IMR-90 (cell line): Measurements from ENCODE around the gene BLOC1S4. TPM values are rescaled to one million over a fixed set of nuclear protein-coding genes. Genes with fewer than 3 reads are reported as not detected.

Experiments used
- ATAC-seq: fragments of 200-7000 bp; cut with Tn5 transposase; 2 replicates; pipeline ENCODE4 v1.9.1; 2020; ENCODE audit warnings: low read depth, mild to moderate bottlenecking, moderate library complexity
- BruUV-seq: library from RNA; stranded (reverse); fragments of 400-500 nt; replicated peaks from 2 replicates; lab custom pipeline; 2021; lab: Mats Ljungman, UMichigan
- CTCF ChIA-PET: fragments of 300-600 bp; formaldehyde crosslinking; extraction: SDS; loops from one replicate; lab custom pipeline; 2021; ENCODE audit warnings: antibody characterized with exemption; lab: Yijun Ruan, JAX
- POLR2A ChIA-PET: fragments of 300-600 bp; sonication (Branson Sonifier 250); formaldehyde crosslinking; loops from one replicate; lab custom pipeline; 2022; ENCODE audit warnings: antibody characterized with exemption; ENCODE audit not compliant: unreplicated experiment; lab: Charles Lee
- DNase-seq: peaks from one replicate; pipeline ENCODE4 v3.0.0; 2013
- H2AFZ ChIP-seq: replicated peaks from 2 replicates; pipeline ENCODE3; 2013; ENCODE audit warnings: low read length, mild to moderate bottlenecking; ENCODE audit not compliant: poor library complexity
- H2AK5ac ChIP-seq: 2 replicates; pipeline ENCODE4 v1.6.1; 2013; ENCODE audit warnings: low read depth, low read length, inconsistent platforms
- H2AK9ac ChIP-seq: replicated peaks from 2 replicates; pipeline ENCODE3; 2013; ENCODE audit warnings: mild to moderate bottlenecking, low read depth, low read length, moderate library complexity; ENCODE audit not compliant: poor library complexity
- H2BK120ac ChIP-seq: 2 replicates; pipeline ENCODE4 v1.6.1; 2013; ENCODE audit warnings: low read depth, low read length, inconsistent platforms
- H2BK15ac ChIP-seq: 3 replicates; pipeline ENCODE4 v1.6.1; 2013; ENCODE audit warnings: low read depth, low read length, inconsistent platforms
- H2BK20ac ChIP-seq: 2 replicates; pipeline ENCODE4 v1.6.1; 2013; ENCODE audit warnings: low read depth, mild to moderate bottlenecking, inconsistent platforms, low read length, moderate library complexity
- H2BK5ac ChIP-seq: 2 replicates; pipeline ENCODE4 v1.6.1; 2013; ENCODE audit warnings: mild to moderate bottlenecking, low read depth, low read length, inconsistent platforms; ENCODE audit not compliant: poor library complexity, severe bottlenecking
- H3K14ac ChIP-seq: replicated peaks from 2 replicates; pipeline ENCODE4 v1.6.1; 2013; ENCODE audit warnings: low read depth, low read length, inconsistent platforms
- H3K18ac ChIP-seq: 2 replicates; pipeline ENCODE4 v1.6.1; 2013; ENCODE audit warnings: low read depth, low read length, control low read depth
- H3K23ac ChIP-seq: 2 replicates; pipeline ENCODE4 v1.6.1; 2013; ENCODE audit warnings: low read depth, low read length, inconsistent platforms
- H3K27ac ChIP-seq: 2 replicates; pipeline ENCODE4 v1.5.1; 2013; ENCODE audit warnings: mild to moderate bottlenecking, control low read depth, low read length; ENCODE audit not compliant: insufficient read depth
- H3K27me3 ChIP-seq: 2 replicates; pipeline ENCODE4 v1.6.1; 2013; ENCODE audit warnings: low read length; ENCODE audit not compliant: control insufficient read depth, insufficient read depth
- H3K36me3 ChIP-seq: 2 replicates; pipeline ENCODE4 v1.6.1; 2013; ENCODE audit warnings: low read length, mixed read lengths; ENCODE audit not compliant: control insufficient read depth, insufficient read depth
- H3K4ac ChIP-seq: 2 replicates; pipeline ENCODE4 v1.6.1; 2013; ENCODE audit warnings: low read depth, low read length, inconsistent platforms
- H3K4me1 ChIP-seq: 2 replicates; pipeline ENCODE4 v1.6.1; 2013; ENCODE audit warnings: low read length, mixed read lengths; ENCODE audit not compliant: control insufficient read depth, insufficient read depth
- H3K4me2 ChIP-seq: 2 replicates; pipeline ENCODE4 v1.6.1; 2013; ENCODE audit warnings: low read depth, mild to moderate bottlenecking, control low read depth, low read length, moderate library complexity
- H3K4me3 ChIP-seq: 2 replicates; pipeline ENCODE4 v1.5.1; 2013; ENCODE audit warnings: low read depth, mild to moderate bottlenecking, control low read depth, low read length, moderate library complexity; ENCODE audit not compliant: insufficient read depth
- H3K56ac ChIP-seq: 2 replicates; pipeline ENCODE4 v1.6.1; 2013; ENCODE audit warnings: low read length, inconsistent platforms; ENCODE audit not compliant: insufficient read depth; ENCODE audit errors: extremely low read depth
- H3K79me1 ChIP-seq, 2 experiments: 2 replicates each; pipeline ENCODE4 v1.6.1; 2013; ENCODE audit warnings: low read length in 2 of 2, inconsistent platforms in 1 of 2, low read depth in 1 of 2
- H3K9ac ChIP-seq: 2 replicates; pipeline ENCODE4 v1.6.1; 2013; ENCODE audit warnings: low read depth, low read length, control low read depth
- H3K9me1 ChIP-seq: 2 replicates; pipeline ENCODE4 v1.6.1; 2013; ENCODE audit warnings: low read length, inconsistent platforms; ENCODE audit not compliant: insufficient read depth
- H3K9me3 ChIP-seq: 2 replicates; pipeline ENCODE4 v1.6.1; 2013; ENCODE audit warnings: low read length; ENCODE audit not compliant: control insufficient read depth, insufficient read depth
- H4K20me1 ChIP-seq: 2 replicates; pipeline ENCODE4 v1.6.1; 2013; ENCODE audit warnings: low read length, inconsistent platforms; ENCODE audit not compliant: insufficient read depth
- H4K5ac ChIP-seq: 2 replicates; pipeline ENCODE4 v1.6.1; 2013; ENCODE audit warnings: mild to moderate bottlenecking, low read depth, low read length, control low read depth
- H4K8ac ChIP-seq, 2 experiments: 2 replicates each; pipeline ENCODE4 v1.6.1; 2013; ENCODE audit warnings: low read depth in 2 of 2, low read length in 2 of 2, control low read depth in 1 of 2, inconsistent platforms in 1 of 2
- H4K91ac ChIP-seq: 2 replicates; pipeline ENCODE4 v1.6.1; 2013; ENCODE audit warnings: low read depth, low read length, inconsistent platforms; ENCODE audit not compliant: insufficient read depth
- BHLHE40 ChIP-seq: fragments of 150-350 bp; IDR thresholded peaks from 2 replicates; pipeline ENCODE4 v1.6.1; 2016; ENCODE audit warnings: mild to moderate bottlenecking, low read depth, low read length
- CEBPB ChIP-seq: IDR thresholded peaks from 2 replicates; pipeline ENCODE4 v1.6.1; 2012; ENCODE audit warnings: low read depth, low read length, improper control_type of control experiment
- CHD1 ChIP-seq: IDR thresholded peaks from 2 replicates; pipeline ENCODE4 v1.6.1; 2012; ENCODE audit warnings: low read depth, low read length, improper control_type of control experiment
- CTCF ChIP-seq: conservative IDR thresholded peaks from 2 replicates; pipeline ENCODE4 v1.5.1; 2012; ENCODE audit warnings: mild to moderate bottlenecking, low read depth, low read length, improper control_type of control experiment
- FOS ChIP-seq: fragments of 150-350 bp; IDR thresholded peaks from 2 replicates; pipeline ENCODE4 v1.6.1; 2016; ENCODE audit warnings: low read depth, low read length
- MAFK ChIP-seq: IDR thresholded peaks from 2 replicates; pipeline ENCODE4 v1.6.1; 2012; ENCODE audit warnings: low read depth, low read length, improper control_type of control experiment
- MAZ ChIP-seq: IDR thresholded peaks from 2 replicates; pipeline ENCODE4 v1.6.1; 2012; ENCODE audit warnings: low read depth, mild to moderate bottlenecking, low read length, improper control_type of control experiment, moderate library complexity, borderline replicate concordance
- NFE2L2 ChIP-seq: fragments of 150-350 bp; IDR thresholded peaks from 2 replicates; pipeline ENCODE4 v1.6.1; 2016; ENCODE audit warnings: low read depth, mild to moderate bottlenecking, low read length
- RAD21 ChIP-seq: IDR thresholded peaks from 2 replicates; pipeline ENCODE4 v1.6.1; 2012; ENCODE audit warnings: low read length, improper control_type of control experiment
- RFX5 ChIP-seq: IDR thresholded peaks from 2 replicates; pipeline ENCODE4 v1.8.0; 2012; ENCODE audit warnings: low read depth, mild to moderate bottlenecking, low read length, moderate library complexity
- SMC3 ChIP-seq: fragments of 150-350 bp; IDR thresholded peaks from 2 replicates; pipeline ENCODE4 v1.6.1; 2016; ENCODE audit warnings: low read depth, mild to moderate bottlenecking, antibody characterized with exemption, low read length, moderate library complexity
- WGBS, 2 experiments: methylation state at CpG; one replicate each; pipeline versions ENCODE4 v1.1.5 to v1.1.7; 2013; ENCODE audit warnings: missing lambda C conversion rate in 2 of 2; ENCODE audit not compliant: insufficient read length in 1 of 2; ENCODE audit errors: extremely low coverage in 2 of 2; 5-methylcytosine and 5-hydroxymethylcytosine counted together
- dilution Hi-C: fragments of 300-500 bp; cut with HindIII; formaldehyde crosslinking; loops from one replicate; pipeline ENCODE4 v1.14.3; 2018; ENCODE audit warnings: low sequenced_read_pairs; ENCODE audit not compliant: unreplicated experiment
- in situ Hi-C: fragments of 300-500 bp; cut with MboI; formaldehyde crosslinking; loops from 3 replicates; pipeline ENCODE4 v1.14.3; 2019; ENCODE audit warnings: low sequenced_read_pairs, inconsistent platforms, mixed read lengths
- intact Hi-C: fragments of 100-400 bp; cut with micrococcal nuclease; formaldehyde crosslinking; loops from 2 replicates; pipeline ENCODE4 v1.10.0; 2022
- polyA plus RNA-seq, 3 experiments: library from polyadenylated mRNA; depleted of rRNA; stranded (reverse); fragments of >200 nt; gene quantifications; 2 replicates each; pipeline ENCODE4 v1.2.3, GENCODE V29; 2012; ENCODE audit warnings: low replicate concordance in 1 of 3
- total RNA-seq: library from RNA; depleted of rRNA; stranded (reverse); fragments of >200 nt; gene quantifications from 2 replicates; pipeline ENCODE4 v1.2.3, GENCODE V29; 2012

The BLOC1S4 gene
- total and polyA plus RNA-seq, 2 of the 4 experiments (the other 2 are of a cell fraction) = 8.8 to 22.1 TPM

GRCh38 chr4:6749340-6750171 lies 33.6 kb downstream of the BLOC1S4 start:
- CTCF ChIA-PET = no interaction called here
- H2BK120ac ChIP-seq = peak overlapping the region; percentile 40
- DNase-seq = peak; percentile 33
- no peak overlapping the region for H3K23ac ChIP-seq
- TF ChIP-seq CHD1 (no peak), NFE2L2 (no peak), RFX5 (no peak), FOS (no peak), RAD21 (no peak), SMC3 (no peak), CEBPB (no peak), BHLHE40 (no peak), MAFK (no peak), MAZ (no peak), CTCF (no peak)
- no peak overlapping the region for H4K91ac ChIP-seq
- no TSS peak for BruUV-seq
- no peak overlapping the region for H3K4me3 ChIP-seq
- H3K4me1 ChIP-seq = peaks cover 8% of the 10 kb centered on the region
- H3K27me3 ChIP-seq = no peaks in the 10 kb centered on the region
- no peak overlapping the region for H2BK5ac ChIP-seq
- H3K4me2 ChIP-seq = no peak overlapping the region; the same call in 1 of the 2 replicates
- peak overlapping the region; percentile 60 for H2AK9ac ChIP-seq
- 0 out of 2 replicates have a peak overlapping the region, but pooled peaks have one; percentile 29 for H3K4ac ChIP-seq
- WGBS, 2 experiments = 41% methylated on average over 18 of the region's 25 CpGs; no CpG with 5 or more reads in 1 of the 2 experiments
- H3K56ac ChIP-seq = no peak overlapping the region
- H3K27ac ChIP-seq = no peak overlapping the region
- dilution Hi-C loops = no loop called here
- no peak overlapping the region for H3K9ac ChIP-seq
- H3K9me1 ChIP-seq = no peaks in the 10 kb centered on the region; the same call in 1 of the 2 replicates
- peak overlapping the region in 1 of 2 experiments; percentile 81; a peak in 2 of 4 replicates for H4K8ac ChIP-seq
- peak; percentile 80 for ATAC-seq
- no peaks in the 10 kb centered on the region for H3K79me1 ChIP-seq
- H2AK5ac ChIP-seq = peak overlapping the region; percentile 68
- H4K5ac ChIP-seq = peak overlapping the region; percentile 21
- H2BK20ac ChIP-seq = no peak overlapping the region
- no peak overlapping the region for H3K18ac ChIP-seq
- H3K9me3 ChIP-seq = no peaks in the 10 kb centered on the region
- H3K36me3 ChIP-seq = no peaks in the 10 kb centered on the region
- POLR2A ChIA-PET = no interaction called here
- H2AFZ ChIP-seq = peak overlapping the region; percentile 90
- in situ Hi-C loops = no loop called here
- intact Hi-C loops = no loop called here
- no peak overlapping the region for H2BK15ac ChIP-seq
- H4K20me1 ChIP-seq = no peaks in the 10 kb centered on the region
- peak overlapping the region; percentile 65 for H3K14ac ChIP-seq
